GM12873 (cell line): ENCODE measurements around the gene ZSWIM3.

Source experiments
- CTCF ChIP-seq: IDR thresholded peaks from 2 replicates; pipeline ENCODE4 v1.5.1; 2012; ENCODE audit warnings: low read depth, mild to moderate bottlenecking, moderate library complexity, low read length, control low read depth; ENCODE audit not compliant: insufficient read depth; ENCODE audit errors: missing control alignments

Gene ZSWIM3

GRCh38 chr20:45905505-45906079 is 48.2 kb downstream of the ZSWIM3 start:
- TF ChIP-seq CTCF: no peak

GRCh38 chr20:45907219-45907948 is 50.0 kb downstream of the ZSWIM3 start:
- no peak for TF ChIP-seq CTCF

- no peak for TF ChIP-seq CTCF
Measured at GRCh38 chr20:45908084-45908483, 50.7 kb downstream of the ZSWIM3 start.

- no peak for TF ChIP-seq CTCF
Measured at GRCh38 chr20:45909336-45909808, 52.0 kb downstream of the ZSWIM3 start.

- no peak for TF ChIP-seq CTCF
Measured at GRCh38 chr20:45909817-45910669, 52.6 kb downstream of the ZSWIM3 start.

GRCh38 chr20:45910670-45911485 is 53.5 kb downstream of the ZSWIM3 start:
- TF ChIP-seq CTCF: no peak
